Fibroblast of lung (primary cell): ENCODE results near the gene CFAP299. TPM values are rescaled to one million over a fixed set of nuclear protein-coding genes. Genes with fewer than 3 reads are reported as not detected.
A peak's percentile ranks its signal among the peaks of the same experiment; 100 is the strongest.

Experiments
- DNase-seq, 2 donors: peaks; one replicate each; pipeline versions ENCODE4 v3.0.0 to v3.0.0-alpha.2; 2010; ENCODE audit warnings: low read depth in 2 of 2
- H2AFZ ChIP-seq: 2 replicates; pipeline ENCODE4 v1.5.1; 2012; ENCODE audit warnings: low read length, control low read depth, inconsistent platforms
- H3K27ac ChIP-seq: 2 replicates; pipeline ENCODE4 v1.5.1; 2011; ENCODE audit warnings: low read length, control low read depth; ENCODE audit not compliant: insufficient read depth
- H3K27me3 ChIP-seq: 2 replicates; pipeline ENCODE4 v1.5.1; 2011; ENCODE audit warnings: mild to moderate bottlenecking, low read length; ENCODE audit not compliant: control insufficient read depth, insufficient read depth
- H3K36me3 ChIP-seq: 2 replicates; pipeline ENCODE4 v1.5.1; 2011; ENCODE audit warnings: low read length; ENCODE audit not compliant: control insufficient read depth, insufficient read depth
- H3K4me1 ChIP-seq: 2 replicates; pipeline ENCODE4 v1.5.1; 2011; ENCODE audit warnings: low read length; ENCODE audit not compliant: control insufficient read depth, insufficient read depth; ENCODE audit errors: extremely low read depth
- H3K4me2 ChIP-seq: 2 replicates; pipeline ENCODE4 v1.5.1; 2011; ENCODE audit warnings: low read length, control low read depth; ENCODE audit not compliant: insufficient read depth; ENCODE audit errors: extremely low read depth
- H3K4me3 ChIP-seq, 4 experiments: fragments of 200-600 bp in 1 of 4; sonication (generic) in 1 of 4; replicated peaks in 1 of 4; 2 replicates each; pipeline ENCODE4 v1.5.1; 2011 to 2016; ENCODE audit warnings: low read length in 4 of 4, low read depth in 3 of 4, mild to moderate bottlenecking in 3 of 4, control low read depth in 2 of 4, inconsistent platforms in 1 of 4, mixed read lengths in 1 of 4; ENCODE audit not compliant: insufficient read depth in 1 of 4; ENCODE audit errors: control extremely low read depth in 1 of 4
- H3K79me2 ChIP-seq: 2 replicates; pipeline ENCODE4 v1.5.1; 2012; ENCODE audit warnings: mild to moderate bottlenecking, low read length, inconsistent platforms; ENCODE audit not compliant: control insufficient read depth, insufficient read depth
- H3K9ac ChIP-seq: 2 replicates; pipeline ENCODE4 v1.5.1; 2011; ENCODE audit warnings: mild to moderate bottlenecking, low read length, control low read depth; ENCODE audit not compliant: insufficient read depth
- H3K9me3 ChIP-seq: 2 replicates; pipeline ENCODE4 v1.5.1; 2012; ENCODE audit warnings: low read depth, low read length; ENCODE audit not compliant: control insufficient read depth, insufficient read depth
- H4K20me1 ChIP-seq: 2 replicates; pipeline ENCODE4 v1.5.1; 2011; ENCODE audit warnings: low read length; ENCODE audit not compliant: control insufficient read depth, insufficient read depth; ENCODE audit errors: extremely low read depth
- CTCF ChIP-seq, 2 donors: IDR thresholded peaks in 1 of 2; conservative IDR thresholded peaks in 1 of 2; 1 replicate in 1 of 2; 2 replicates in 1 of 2; pipeline ENCODE4 v1.5.1; 2011 to 2012; ENCODE audit warnings: low read length in 2 of 2, control low read depth in 1 of 2, inconsistent platforms in 1 of 2, low read depth in 1 of 2, mild to moderate bottlenecking in 1 of 2
- EZH2 ChIP-seq: IDR thresholded peaks from 2 replicates; pipeline ENCODE4 v1.5.1; 2012; ENCODE audit warnings: low read length, control low read depth, mild to moderate bottlenecking; ENCODE audit errors: missing control alignments
- polyA plus RNA-seq, 2 donors: library from polyadenylated mRNA; depleted of rRNA in 1 of 2; stranded (reverse) in 1 of 2; unstranded in 1 of 2; fragments of >200 nt; gene quantifications; 2 replicates each; pipeline ENCODE4 v1.2.1, GENCODE V29; 2011 to 2012; ENCODE audit warnings: missing spikeins in 1 of 2
- total RNA-seq: library from RNA; depleted of rRNA; stranded (reverse); fragments of >200 nt; gene quantifications from 2 replicates; pipeline ENCODE4 v1.2.1, GENCODE V29; 2014

Gene CFAP299
- total and polyA plus RNA-seq, 2 donors (not counting 1 experiment from before 2014, with no cell fraction given): 0.79 to 16.2 TPM

GRCh38 chr4:80840396-80840795 lies 504.9 kb downstream of the CFAP299 start:
- H3K4me3 ChIP-seq: no peak overlapping the region
- no peak overlapping the region for H3K27ac ChIP-seq
- H3K36me3 ChIP-seq: no peaks in the 10 kb centered on the region
- no peak overlapping the region for H3K9ac ChIP-seq
- no peaks in the 10 kb centered on the region for H3K27me3 ChIP-seq
- no peaks in the 10 kb centered on the region for H4K20me1 ChIP-seq
- H3K9me3 ChIP-seq: no peaks in the 10 kb centered on the region
- DNase-seq: peak in 1 of 2 donors; percentile 36
- no peak overlapping the region for H2AFZ ChIP-seq
- H3K4me2 ChIP-seq: no peak overlapping the region
- H3K79me2 ChIP-seq: no peaks in the 10 kb centered on the region
- TF ChIP-seq CTCF (conservative IDR thresholded peaks at IDR 0.05 in 1 of 2, IDR thresholded peaks at IDR 0.05 in 1 of 2; ENCODE audit: low read depth in 1 of 2, low read length in 2 of 2) (no peak), EZH2 (no peak)
- no peaks in the 10 kb centered on the region for H3K4me1 ChIP-seq

- Histone ChIP-seq H3K36me3 (no peaks in the 10 kb centered on the region), H4K20me1 (no peaks in the 10 kb centered on the region), H2AFZ (no peak overlapping the region), H3K4me1 (no peaks in the 10 kb centered on the region), H3K27me3 (no peaks in the 10 kb centered on the region), H3K27ac (no peak overlapping the region), H3K79me2 (no peaks in the 10 kb centered on the region), H3K4me3 (no peak overlapping the region), H3K9me3 (no peaks in the 10 kb centered on the region), H3K9ac (no peak overlapping the region), H3K4me2 (no peak overlapping the region)
- no peak for DNase-seq
- no peak for TF ChIP-seq CTCF (conservative IDR thresholded peaks at IDR 0.05 in 1 of 2, IDR thresholded peaks at IDR 0.05 in 1 of 2; ENCODE audit: low read depth in 1 of 2, low read length in 2 of 2)
- TF ChIP-seq EZH2: no peak
Observed at GRCh38 chr4:80841587-80842281, 506.2 kb downstream of the CFAP299 start.

DNA sequence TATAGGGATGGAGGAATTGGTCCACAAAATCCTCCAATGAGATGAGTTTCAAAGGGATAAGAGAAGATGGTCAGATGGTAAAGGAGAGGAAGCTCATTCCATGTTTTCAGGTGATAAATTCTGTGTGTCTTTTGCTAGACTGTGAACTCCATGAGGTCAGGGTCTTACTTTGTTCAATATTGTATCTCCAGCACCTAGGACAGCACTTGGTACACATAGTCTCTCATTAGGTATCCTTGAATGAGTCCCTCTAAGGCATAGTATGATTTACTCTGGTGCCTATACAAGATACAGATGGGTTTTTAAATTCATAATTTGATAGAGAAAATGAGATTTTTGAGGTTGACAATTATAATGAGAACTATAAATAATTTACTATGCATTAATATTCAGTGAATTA lies 510.7 kb downstream of the CFAP299 start:
- no peaks in the 10 kb centered on the region for H3K27me3 ChIP-seq

More for the DNA sequence above, 510.7 kb downstream of the CFAP299 start:
- no peaks in the 10 kb centered on the region for H3K4me1 ChIP-seq
- no peak for DNase-seq
- no peaks in the 10 kb centered on the region for H3K36me3 ChIP-seq
- H3K9ac ChIP-seq: no peak overlapping the region
- H3K27ac ChIP-seq: no peak overlapping the region
- no peaks in the 10 kb centered on the region for H3K9me3 ChIP-seq
- no peaks in the 10 kb centered on the region for H4K20me1 ChIP-seq
- no peak overlapping the region for H3K4me2 ChIP-seq
- no peak overlapping the region for H2AFZ ChIP-seq
- no peaks in the 10 kb centered on the region for H3K79me2 ChIP-seq
- H3K4me3 ChIP-seq: no peak overlapping the region
- TF ChIP-seq CTCF (conservative IDR thresholded peaks at IDR 0.05 in 1 of 2, IDR thresholded peaks at IDR 0.05 in 1 of 2; ENCODE audit: low read depth in 1 of 2, low read length in 2 of 2) (no peak), EZH2 (no peak)
